Peyer's patch (tissue), 4 donors: Measurements from ENCODE around the gene CDH23. TPM values are rescaled to one million over a fixed set of nuclear protein-coding genes. Genes with fewer than 3 reads are reported as not detected.

Source experiments
- DNase-seq, 3 donors: peaks; one replicate each; pipeline ENCODE4 v3.0.0-alpha.2; 2017 to 2019
- H3K27ac ChIP-seq, 4 donors: fragments of 200-600 bp; sonication (generic); one replicate each; pipeline ENCODE4 v1.5.1; 2016 to 2019
- H3K27me3 ChIP-seq, 2 donors: fragments of 200-600 bp; sonication (generic); one replicate each; pipeline ENCODE4 v1.5.1; 2019
- H3K36me3 ChIP-seq, 3 donors: fragments of 200-600 bp; sonication (generic); one replicate each; pipeline ENCODE4 v1.5.1; 2016 to 2019
- H3K4me1 ChIP-seq, 4 donors: fragments of 200-600 bp; sonication (generic); one replicate each; pipeline ENCODE4 v1.5.1; 2016 to 2019
- H3K4me3 ChIP-seq, 4 donors: fragments of 200-600 bp; sonication (generic); 1 replicate in 3 of 4; 2 replicates in 1 of 4; pipeline ENCODE4 v1.5.1; 2016 to 2019; ENCODE audit warnings: mild to moderate bottlenecking in 1 of 4
- H3K9me3 ChIP-seq, 4 donors: fragments of 200-600 bp; sonication (generic); one replicate each; pipeline ENCODE4 v1.5.1; 2016 to 2019; ENCODE audit warnings: mild to moderate bottlenecking in 1 of 4
- CTCF ChIP-seq, 6 experiments: fragments of 450-650 bp in 4 of 6; fragments of 200-600 bp in 2 of 6; sonication (generic) in 1 of 6; IDR thresholded peaks; one replicate each; pipeline ENCODE4 v1.5.1; 2017 to 2019; ENCODE audit warnings: antibody characterized with exemption in 6 of 6, mild to moderate bottlenecking in 3 of 6, moderate library complexity in 1 of 6
- POLR2A ChIP-seq, 2 donors: fragments of 450-650 bp; IDR thresholded peaks; one replicate each; pipeline ENCODE4 v1.5.1; 2017; ENCODE audit warnings: antibody characterized with exemption in 2 of 2, mild to moderate bottlenecking in 2 of 2, moderate library complexity in 2 of 2
- total RNA-seq, 4 donors: library from RNA; depleted of rRNA; stranded (reverse); fragments of >200 nt; gene quantifications; one replicate each; pipeline ENCODE4 v1.1.0, GENCODE V29; 2016

Gene CDH23
- total RNA-seq, 4 donors from 2014 or later = 3.2 to 9.9 (median 5.4) TPM

GRCh38 chr10:71802715-71803488 is 406.2 kb downstream of the CDH23 start:
- Histone ChIP-seq H3K4me1 (peaks cover 0 to 4% (median 2%) of the 10 kb centered on the region in 4 donors), H3K4me3 (no peak overlapping the region), H3K27ac (no peak overlapping the region), H3K9me3 (no peaks in the 10 kb centered on the region), H3K36me3 (no peaks in the 10 kb centered on the region), H3K27me3 (no peaks in the 10 kb centered on the region)
- DNase-seq = no peak
- TF ChIP-seq POLR2A (IDR thresholded peaks at IDR 0.05) = no peak
- no peak for TF ChIP-seq CTCF (IDR thresholded peaks at IDR 0.05)

- TF ChIP-seq CTCF (IDR thresholded peaks at IDR 0.05) (no peak), POLR2A (IDR thresholded peaks at IDR 0.05) (no peak)
- Histone ChIP-seq H3K4me3 (no peak overlapping the region), H3K27me3 (no peaks in the 10 kb centered on the region), H3K27ac (no peak overlapping the region), H3K9me3 (no peaks in the 10 kb centered on the region), H3K4me1 (peaks cover 0 to 4% (median 2%) of the 10 kb centered on the region in 4 donors), H3K36me3 (no peaks in the 10 kb centered on the region)
- no peak for DNase-seq
These were observed 407.4 kb downstream of the CDH23 start for GRCh38 chr10:71804077-71804476.

GRCh38 chr10:71805776-71806703 is 409.3 kb downstream of the CDH23 start:
- TF ChIP-seq POLR2A (IDR thresholded peaks at IDR 0.05) (no peak), CTCF (IDR thresholded peaks at IDR 0.05) (no peak)
- peak in 2 of 3 donors; percentile 72 to 84 for DNase-seq
- H3K27me3 ChIP-seq = no peaks in the 10 kb centered on the region
- no peaks in the 10 kb centered on the region for H3K9me3 ChIP-seq
- no peaks in the 10 kb centered on the region for H3K36me3 ChIP-seq
- H3K4me3 ChIP-seq = no peak overlapping the region
- peaks cover 0 to 4% (median 2%) of the 10 kb centered on the region in 4 donors for H3K4me1 ChIP-seq
- no peak overlapping the region for H3K27ac ChIP-seq

- no peaks in the 10 kb centered on the region for H3K36me3 ChIP-seq
- DNase-seq = no peak
- no peaks in the 10 kb centered on the region for H3K27me3 ChIP-seq
- peaks cover 0 to 4% (median 2%) of the 10 kb centered on the region in 4 donors for H3K4me1 ChIP-seq
- no peak overlapping the region for H3K27ac ChIP-seq
- TF ChIP-seq POLR2A (IDR thresholded peaks at IDR 0.05) (no peak), CTCF (IDR thresholded peaks at IDR 0.05) (no peak)
- H3K4me3 ChIP-seq = no peak overlapping the region
- no peaks in the 10 kb centered on the region for H3K9me3 ChIP-seq
These were observed 410.2 kb downstream of the CDH23 start for GRCh38 chr10:71806704-71807556.
